ENCODE data around the gene SHANK1. TPM values are rescaled to one million over a fixed set of nuclear protein-coding genes. Genes with fewer than 3 reads are reported as not detected.

The SHANK1 gene
- total and polyA plus RNA-seq, 9 donors: 0.20 to 11.1 (median 2.5) TPM

DNA sequence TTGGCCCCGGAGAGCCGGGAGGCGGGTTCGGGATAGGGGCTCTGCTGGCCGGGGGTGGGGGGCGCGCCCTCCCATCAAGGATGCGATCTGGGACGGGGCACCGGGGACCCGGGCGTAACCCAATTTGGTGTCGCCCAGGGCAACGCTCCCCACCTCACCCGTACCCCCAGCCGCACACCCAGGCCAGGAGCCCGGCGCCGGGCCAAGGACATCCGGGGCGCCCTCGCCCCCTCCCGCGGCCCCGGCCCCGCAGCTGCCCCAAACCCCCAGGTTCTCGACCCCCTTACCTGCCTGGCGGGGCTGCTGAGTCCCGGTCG lies 525 bp downstream of the SHANK1 start:
- Histone ChIP-seq H3K4me3 (peak overlapping the region; percentile 31), H3K27ac (peak overlapping the region in 1 of 2 donors; percentile 38)
- 0 to 2% (median 1%) methylated on average over 16 to 30 of the region's 30 CpGs for WGBS, 3 donors

DNA sequence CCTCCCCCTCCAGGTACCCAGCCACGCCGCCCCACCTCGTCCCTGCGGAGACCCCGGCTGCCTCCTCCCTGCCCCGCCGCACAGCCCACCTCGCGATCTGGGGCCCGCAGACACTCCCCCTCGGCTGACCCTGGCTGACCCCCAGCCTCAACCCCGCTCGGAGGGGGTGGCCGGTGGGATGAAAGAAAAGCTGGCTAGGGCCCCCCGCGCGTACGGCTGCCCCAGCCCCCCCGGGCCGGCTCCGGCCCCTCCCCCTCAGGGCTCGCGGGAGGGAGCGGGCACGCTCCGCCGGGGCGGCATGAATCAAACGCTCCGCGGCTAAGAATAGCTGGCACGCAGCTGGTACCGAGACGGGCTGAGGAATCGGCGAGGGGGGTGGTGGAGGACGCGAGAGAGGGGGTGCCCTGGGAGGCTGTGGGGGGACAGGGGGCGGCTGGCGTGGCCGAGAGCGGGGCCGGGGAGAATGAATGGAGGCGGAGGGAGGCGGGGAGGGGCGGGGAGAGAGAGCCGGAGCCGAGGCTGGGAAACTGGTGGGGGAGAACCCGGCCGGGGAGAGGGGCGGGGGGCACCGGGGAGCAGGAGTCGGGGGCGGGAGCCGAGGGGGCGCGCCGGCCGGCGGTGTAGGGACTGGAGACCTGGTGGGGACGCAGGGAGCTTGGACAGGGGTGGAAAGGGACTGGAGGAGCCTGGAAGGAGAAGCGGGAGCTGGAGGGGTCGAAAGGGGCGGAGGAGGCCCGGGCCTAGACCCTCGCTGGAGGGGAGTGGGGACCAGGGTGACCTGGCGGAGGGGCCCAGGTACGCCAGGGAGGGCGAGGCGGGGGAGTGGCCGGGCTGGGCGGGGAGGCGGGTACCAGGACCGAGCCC lies 1.1 kb downstream of the SHANK1 start:
- Histone ChIP-seq H3K4me1 (ENCODE audit: insufficient read depth) (peaks cover 7% of the 10 kb centered on the region), H3K4me3 (peak overlapping the region; percentile 17), H3K27me3 (no peaks in the 10 kb centered on the region), H3K9me3 (no peaks in the 10 kb centered on the region), H3K36me3 (no peaks in the 10 kb centered on the region), H3K27ac (peak overlapping the region in 1 of 2 donors; percentile 38)
- TF ChIP-seq POLR2A (IDR thresholded peaks at IDR 0.05) (no peak), EP300 (IDR thresholded peaks at IDR 0.05) (no peak)
- TF ChIP-seq, protein P1, sequence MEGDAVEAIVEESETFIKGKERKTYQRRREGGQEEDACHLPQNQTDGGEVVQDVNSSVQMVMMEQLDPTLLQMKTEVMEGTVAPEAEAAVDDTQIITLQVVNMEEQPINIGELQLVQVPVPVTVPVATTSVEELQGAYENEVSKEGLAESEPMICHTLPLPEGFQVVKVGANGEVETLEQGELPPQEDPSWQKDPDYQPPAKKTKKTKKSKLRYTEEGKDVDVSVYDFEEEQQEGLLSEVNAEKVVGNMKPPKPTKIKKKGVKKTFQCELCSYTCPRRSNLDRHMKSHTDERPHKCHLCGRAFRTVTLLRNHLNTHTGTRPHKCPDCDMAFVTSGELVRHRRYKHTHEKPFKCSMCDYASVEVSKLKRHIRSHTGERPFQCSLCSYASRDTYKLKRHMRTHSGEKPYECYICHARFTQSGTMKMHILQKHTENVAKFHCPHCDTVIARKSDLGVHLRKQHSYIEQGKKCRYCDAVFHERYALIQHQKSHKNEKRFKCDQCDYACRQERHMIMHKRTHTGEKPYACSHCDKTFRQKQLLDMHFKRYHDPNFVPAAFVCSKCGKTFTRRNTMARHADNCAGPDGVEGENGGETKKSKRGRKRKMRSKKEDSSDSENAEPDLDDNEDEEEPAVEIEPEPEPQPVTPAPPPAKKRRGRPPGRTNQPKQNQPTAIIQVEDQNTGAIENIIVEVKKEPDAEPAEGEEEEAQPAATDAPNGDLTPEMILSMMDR (IDR thresholded peaks at IDR 0.05): no peak
- intact Hi-C loops (cut with DNase I): no loop called here
- DNase-seq: peak in 2 of 5 donors; percentile 41 to 43
- 1 to 2% (median 1%) methylated on average over 48 to 74 of the region's 74 CpGs for WGBS, 3 donors

More for the DNA sequence above, 525 bp downstream of the SHANK1 start:
- peaks cover 12% of the 10 kb centered on the region for H3K4me1 ChIP-seq (ENCODE audit: insufficient read depth)
- intact Hi-C loops (cut with DNase I): no loop called here
- no peak for TF ChIP-seq EP300 (IDR thresholded peaks at IDR 0.05)
- TF ChIP-seq POLR2A (IDR thresholded peaks at IDR 0.05): no peak
- TF ChIP-seq, protein P1 (IDR thresholded peaks at IDR 0.05): no peak
- H3K36me3 ChIP-seq: no peaks in the 10 kb centered on the region
- no peaks in the 10 kb centered on the region for H3K9me3 ChIP-seq
- DNase-seq: peak in 1 of 5 donors; percentile 34
- no peaks in the 10 kb centered on the region for H3K27me3 ChIP-seq

DNA sequence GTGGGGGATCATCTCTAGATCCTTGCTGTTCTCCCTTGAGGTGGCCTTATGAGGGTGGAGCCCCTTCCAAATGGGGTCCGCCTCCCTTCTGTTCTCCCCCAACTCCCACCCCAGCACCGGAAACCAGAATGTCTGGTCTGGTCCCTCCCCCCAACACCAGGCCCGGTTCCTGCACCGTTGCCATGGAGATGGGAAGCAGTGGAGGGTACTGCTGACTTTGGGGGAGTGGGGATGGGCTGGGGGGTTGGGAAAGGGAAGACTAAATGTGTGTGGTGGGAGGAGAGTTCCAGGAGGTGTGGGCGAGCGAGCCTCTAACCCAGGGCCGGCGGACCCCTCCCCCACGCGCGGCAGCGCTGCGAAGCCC lies 1.7 kb downstream of the SHANK1 start:
- Histone ChIP-seq H3K4me1 (ENCODE audit: insufficient read depth) (peaks cover 4% of the 10 kb centered on the region), H3K36me3 (no peaks in the 10 kb centered on the region), H3K4me3 (no peak overlapping the region), H3K27me3 (no peaks in the 10 kb centered on the region), H3K9me3 (no peaks in the 10 kb centered on the region), H3K27ac (no peak overlapping the region)
- 8 to 11% (median 11%) methylated on average over 9 to 13 of the region's 13 CpGs for WGBS, 3 donors
- intact Hi-C loops (cut with DNase I): no loop called here
- no peak for DNase-seq
- TF ChIP-seq, protein P1 (IDR thresholded peaks at IDR 0.05): no peak
- TF ChIP-seq EP300 (IDR thresholded peaks at IDR 0.05) (no peak), POLR2A (IDR thresholded peaks at IDR 0.05) (no peak)

DNA sequence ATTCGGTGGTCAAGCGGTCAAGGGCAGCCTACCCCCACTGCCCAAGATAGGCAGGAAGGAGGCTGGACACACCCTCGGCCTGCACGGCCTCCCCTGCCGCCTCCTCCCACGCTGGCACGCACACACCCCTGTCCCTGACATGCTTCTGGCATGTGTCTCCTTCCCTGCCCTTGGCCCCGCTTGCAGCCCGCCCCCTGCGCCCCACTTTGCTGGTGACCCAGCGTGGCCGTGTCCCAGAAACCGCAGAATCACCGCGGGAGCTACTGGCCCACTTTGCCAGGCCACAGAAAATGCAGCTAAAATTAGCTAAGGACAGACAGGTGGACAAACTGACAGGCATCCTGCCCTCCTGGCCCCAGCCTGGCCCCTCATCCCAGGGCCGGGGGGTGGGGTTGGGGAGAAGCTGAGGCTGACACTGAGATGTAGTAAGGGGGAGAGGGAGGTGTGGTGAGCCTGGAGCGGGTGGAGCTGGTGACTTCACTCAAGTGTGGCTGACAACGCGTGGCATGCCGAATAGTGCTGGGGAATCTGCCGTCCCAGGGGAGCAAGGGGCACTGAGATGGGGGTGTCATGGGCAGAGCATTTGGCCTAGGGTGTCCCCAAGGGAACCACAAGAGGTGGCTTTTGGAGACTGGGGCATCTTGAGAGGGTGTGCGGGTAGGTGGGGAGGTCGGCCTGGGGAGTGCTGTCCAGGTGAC lies 2.4 kb downstream of the SHANK1 start:
- Histone ChIP-seq H3K9me3 (no peaks in the 10 kb centered on the region), H3K4me1 (ENCODE audit: insufficient read depth) (peaks cover 3% of the 10 kb centered on the region), H3K27ac (no peak overlapping the region), H3K4me3 (no peak overlapping the region), H3K36me3 (no peaks in the 10 kb centered on the region), H3K27me3 (no peaks in the 10 kb centered on the region)
- no peak for DNase-seq
- intact Hi-C loops (cut with DNase I): no loop called here
- TF ChIP-seq, protein P1 (IDR thresholded peaks at IDR 0.05): no peak
- TF ChIP-seq EP300 (IDR thresholded peaks at IDR 0.05) (no peak), POLR2A (IDR thresholded peaks at IDR 0.05) (no peak)
- 71 to 80% (median 79%) methylated on average over 23 of the region's 23 CpGs for WGBS, 3 donors
